ENCODE measurements around the gene FRMD4A. TPM values are rescaled to one million over a fixed set of nuclear protein-coding genes. Genes with fewer than 3 reads are reported as not detected.

FRMD4A gene
- total RNA-seq, 1 experiment from 2014 or later: 7.0 TPM

DNA sequence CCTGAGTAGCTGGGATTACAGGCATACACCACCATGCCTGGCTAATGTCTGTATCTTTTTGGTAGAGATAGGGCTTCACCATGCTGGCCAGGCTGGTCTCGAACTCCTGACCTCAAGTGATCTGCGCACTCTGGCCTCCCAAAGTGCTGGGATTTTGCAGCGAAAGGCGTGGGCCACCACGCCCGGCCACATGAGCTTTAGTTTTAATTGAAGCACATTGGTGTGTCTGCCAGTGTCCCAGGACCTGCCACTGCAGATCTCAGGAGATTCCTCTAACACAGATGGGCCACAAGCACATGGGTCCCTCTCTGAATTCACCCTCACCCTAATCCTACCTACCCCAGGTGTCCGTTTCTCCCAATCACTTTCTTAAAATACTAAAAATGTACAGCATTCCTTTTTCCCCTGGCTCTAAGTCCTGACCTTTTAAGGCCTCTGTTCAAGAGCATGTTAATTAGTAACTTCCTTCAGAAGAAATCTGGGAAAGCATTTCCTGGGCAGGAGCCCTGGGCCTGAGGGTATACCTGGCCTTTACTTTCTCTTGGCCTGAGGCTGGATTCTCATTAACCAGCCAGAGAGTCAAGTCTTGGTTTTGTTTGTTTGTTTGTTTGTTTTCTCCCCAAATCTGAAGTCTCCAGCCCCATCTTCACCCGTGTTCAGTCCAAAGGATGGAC is 661.4 kb downstream of the FRMD4A start:
- CTCF ChIA-PET: interaction anchor here (1.0 kb wide), 1 partner anchor 37 kb away, joined by 3 read pairs; no protein-coding TSS in a partner anchor
- Mint-ChIP-seq H3K4me3 (ENCODE audit: low read depth, unreplicated experiment) (no peak overlapping the region), H3K9me3 (ENCODE audit: low read depth, unreplicated experiment) (peaks cover 4% of the 10 kb centered on the region), H3K4me1 (ENCODE audit: low read depth, unreplicated experiment) (peaks cover 12% of the 10 kb centered on the region), H3K27ac (ENCODE audit: unreplicated experiment) (peak overlapping the region; percentile 33), H3K27me3 (ENCODE audit: unreplicated experiment) (no peaks in the 10 kb centered on the region), H3K36me3 (ENCODE audit: insufficient read depth, unreplicated experiment) (peaks cover 10% of the 10 kb centered on the region)
- DNase-seq: no peak
- no TSS peak for BruUV-seq (replicated peaks)
- intact Hi-C loops (cut with micrococcal nuclease; ENCODE audit: unreplicated experiment): no loop called here
- TF ChIP-seq, protein P1, sequence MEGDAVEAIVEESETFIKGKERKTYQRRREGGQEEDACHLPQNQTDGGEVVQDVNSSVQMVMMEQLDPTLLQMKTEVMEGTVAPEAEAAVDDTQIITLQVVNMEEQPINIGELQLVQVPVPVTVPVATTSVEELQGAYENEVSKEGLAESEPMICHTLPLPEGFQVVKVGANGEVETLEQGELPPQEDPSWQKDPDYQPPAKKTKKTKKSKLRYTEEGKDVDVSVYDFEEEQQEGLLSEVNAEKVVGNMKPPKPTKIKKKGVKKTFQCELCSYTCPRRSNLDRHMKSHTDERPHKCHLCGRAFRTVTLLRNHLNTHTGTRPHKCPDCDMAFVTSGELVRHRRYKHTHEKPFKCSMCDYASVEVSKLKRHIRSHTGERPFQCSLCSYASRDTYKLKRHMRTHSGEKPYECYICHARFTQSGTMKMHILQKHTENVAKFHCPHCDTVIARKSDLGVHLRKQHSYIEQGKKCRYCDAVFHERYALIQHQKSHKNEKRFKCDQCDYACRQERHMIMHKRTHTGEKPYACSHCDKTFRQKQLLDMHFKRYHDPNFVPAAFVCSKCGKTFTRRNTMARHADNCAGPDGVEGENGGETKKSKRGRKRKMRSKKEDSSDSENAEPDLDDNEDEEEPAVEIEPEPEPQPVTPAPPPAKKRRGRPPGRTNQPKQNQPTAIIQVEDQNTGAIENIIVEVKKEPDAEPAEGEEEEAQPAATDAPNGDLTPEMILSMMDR (IDR thresholded peaks at IDR 0.05; ENCODE audit: unreplicated experiment): no peak

DNA sequence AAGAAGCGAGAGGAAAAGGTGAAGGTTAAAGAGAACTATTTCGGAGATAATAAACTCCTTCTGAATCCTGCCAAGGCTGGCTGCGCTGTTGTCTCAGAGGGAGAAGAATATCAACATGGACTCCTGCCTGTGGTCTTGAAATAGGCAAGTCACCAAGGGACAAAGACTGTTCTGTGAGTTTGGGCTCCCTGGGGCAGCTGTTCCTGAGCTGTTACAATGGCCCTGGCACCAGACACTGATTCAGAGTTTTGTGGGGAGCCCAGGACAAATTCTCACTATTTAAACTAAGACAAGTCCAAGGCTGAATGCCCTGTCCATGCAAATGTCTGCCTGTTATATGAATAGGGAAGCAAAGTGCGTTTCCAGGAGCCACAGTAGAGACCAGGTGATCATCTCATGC is 662.6 kb downstream of the FRMD4A start:
- Mint-ChIP-seq H3K36me3 (ENCODE audit: insufficient read depth, unreplicated experiment) (peaks cover 10% of the 10 kb centered on the region), H3K4me3 (ENCODE audit: low read depth, unreplicated experiment) (no peak overlapping the region), H3K27me3 (ENCODE audit: unreplicated experiment) (no peaks in the 10 kb centered on the region), H3K27ac (ENCODE audit: unreplicated experiment) (no peak overlapping the region), H3K9me3 (ENCODE audit: low read depth, unreplicated experiment) (peaks cover 4% of the 10 kb centered on the region), H3K4me1 (ENCODE audit: low read depth, unreplicated experiment) (peaks cover 12% of the 10 kb centered on the region)
- CTCF ChIA-PET: interaction anchor here (0.9 to 1.0 kb wide), 2 partner anchors 9 to 38 kb away, joined by 3 read pairs; no protein-coding TSS in a partner anchor
- intact Hi-C loops (cut with micrococcal nuclease; ENCODE audit: unreplicated experiment): no loop called here
- TF ChIP-seq, protein P1 (IDR thresholded peaks at IDR 0.05; ENCODE audit: unreplicated experiment): no peak
- DNase-seq: no peak
- BruUV-seq (replicated peaks): no TSS peak

DNA sequence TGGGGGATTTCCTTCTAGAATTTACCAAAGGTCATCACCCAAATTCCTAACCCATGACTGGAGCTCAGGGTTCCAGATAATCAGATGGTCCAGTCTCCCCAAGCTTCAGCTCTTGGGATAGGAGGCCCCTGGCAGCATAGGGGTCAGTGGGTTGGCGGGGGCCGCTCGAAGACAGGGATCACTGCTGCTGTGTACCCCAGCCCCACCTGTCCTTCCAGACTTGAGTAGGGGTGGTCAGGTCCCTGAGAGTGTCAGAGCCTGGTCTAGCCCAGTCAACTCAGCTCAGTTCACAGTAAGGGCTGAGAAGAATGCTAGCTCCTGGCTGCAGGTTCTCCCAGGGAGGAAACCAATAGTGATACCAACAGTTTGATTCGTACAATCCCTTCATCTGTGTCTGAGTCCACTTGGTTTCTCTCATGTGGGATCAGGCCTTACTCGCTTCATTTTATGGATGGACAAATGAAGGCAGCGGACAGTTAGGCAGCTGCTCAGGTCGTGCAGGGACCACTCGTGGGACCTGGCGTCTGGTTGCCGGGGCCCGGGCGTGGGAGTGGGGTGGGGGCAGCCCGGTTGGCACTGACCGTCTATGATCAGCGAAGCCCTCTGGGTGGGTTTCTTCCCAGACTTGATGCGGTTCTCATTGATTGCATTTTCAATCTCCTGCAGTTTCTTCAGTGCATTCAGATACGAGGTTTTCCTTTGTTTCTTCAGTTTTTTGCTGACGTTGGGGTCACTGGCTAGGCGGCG is 665.0 kb downstream of the FRMD4A start:
- TF ChIP-seq, protein P1 (IDR thresholded peaks at IDR 0.05; ENCODE audit: unreplicated experiment): no peak
- H3K9me3 Mint-ChIP-seq (ENCODE audit: low read depth, unreplicated experiment): peaks cover 4% of the 10 kb centered on the region
- DNase-seq: no peak
- H3K36me3 Mint-ChIP-seq (ENCODE audit: insufficient read depth, unreplicated experiment): peaks cover 10% of the 10 kb centered on the region
- intact Hi-C loops (cut with micrococcal nuclease; ENCODE audit: unreplicated experiment): no loop called here
- no peaks in the 10 kb centered on the region for H3K27me3 Mint-ChIP-seq (ENCODE audit: unreplicated experiment)
- CTCF ChIA-PET: no interaction called here
- no peak overlapping the region for H3K27ac Mint-ChIP-seq (ENCODE audit: unreplicated experiment)
- no peak overlapping the region for H3K4me3 Mint-ChIP-seq (ENCODE audit: low read depth, unreplicated experiment)
- BruUV-seq (replicated peaks): no TSS peak
- peaks cover 12% of the 10 kb centered on the region for H3K4me1 Mint-ChIP-seq (ENCODE audit: low read depth, unreplicated experiment)

DNA sequence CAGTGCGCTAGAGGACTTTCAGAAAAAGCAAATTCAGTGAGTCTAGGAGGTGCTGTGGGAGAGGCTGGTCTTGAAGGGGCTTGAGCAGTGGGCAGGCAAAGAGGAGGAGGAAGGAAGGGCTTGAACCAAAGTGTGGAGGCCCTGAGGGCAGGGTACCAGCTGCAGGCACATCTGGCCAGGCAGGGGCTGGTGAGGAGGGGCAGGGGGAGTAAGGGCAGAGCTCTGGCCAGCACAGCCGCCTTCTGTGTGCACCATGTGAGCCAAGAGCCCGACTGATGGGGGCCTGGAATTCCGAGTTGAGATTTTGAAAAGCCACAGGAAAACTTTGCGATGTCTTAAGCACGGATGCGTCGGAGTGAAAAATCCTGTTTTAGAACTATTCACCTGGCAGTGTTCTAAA is 669.5 kb downstream of the FRMD4A start:
- TF ChIP-seq, protein P1 (IDR thresholded peaks at IDR 0.05; ENCODE audit: unreplicated experiment): no peak
- intact Hi-C loops (cut with micrococcal nuclease; ENCODE audit: unreplicated experiment): no loop called here
- DNase-seq: no peak
- H3K4me3 Mint-ChIP-seq (ENCODE audit: low read depth, unreplicated experiment): no peak overlapping the region
- H3K9me3 Mint-ChIP-seq (ENCODE audit: low read depth, unreplicated experiment): no peaks in the 10 kb centered on the region
- H3K27ac Mint-ChIP-seq (ENCODE audit: unreplicated experiment): no peak overlapping the region
- H3K4me1 Mint-ChIP-seq (ENCODE audit: low read depth, unreplicated experiment): no peaks in the 10 kb centered on the region
- CTCF ChIA-PET: no interaction called here
- no peaks in the 10 kb centered on the region for H3K27me3 Mint-ChIP-seq (ENCODE audit: unreplicated experiment)
- H3K36me3 Mint-ChIP-seq (ENCODE audit: insufficient read depth, unreplicated experiment): peaks cover 6% of the 10 kb centered on the region
- BruUV-seq (replicated peaks): no TSS peak
